Body of pancreas (tissue), 4 donors: ENCODE measurements around the gene AK9. TPM values are rescaled to one million over a fixed set of nuclear protein-coding genes. Genes with fewer than 3 reads are reported as not detected.

Experiments
- ATAC-seq: fragments of 150-250 bp; one replicate; pipeline ENCODE4 v1.9.1; 2016
- DNase-seq, 4 donors: peaks; one replicate each; pipeline ENCODE4 v3.0.0-alpha.2; 2019
- H3K27ac ChIP-seq, 4 donors: fragments of 200-600 bp; sonication (generic); 1 replicate in 3 of 4; 2 replicates in 1 of 4; pipeline versions ENCODE4 v1.5.1 to v1.6.1; 2016 to 2019; ENCODE audit warnings: mild to moderate bottlenecking in 1 of 4, mixed read lengths in 1 of 4, moderate library complexity in 1 of 4
- H3K27me3 ChIP-seq, 2 donors: fragments of 200-600 bp; sonication (generic); one replicate each; pipeline ENCODE4 v1.6.0; 2016; ENCODE audit warnings: mild to moderate bottlenecking in 1 of 2
- H3K36me3 ChIP-seq, 2 donors: fragments of 200-600 bp; sonication (generic); replicated peaks in 1 of 2; 2 replicates each; pipeline ENCODE4 v1.5.1; 2016; ENCODE audit warnings: low read depth in 2 of 2; ENCODE audit not compliant: insufficient read depth in 1 of 2
- H3K4me1 ChIP-seq: fragments of 200-600 bp; sonication (generic); one replicate; pipeline ENCODE4 v1.6.0; 2016
- H3K4me3 ChIP-seq, 2 donors: fragments of 200-600 bp; sonication (generic); 1 replicate in 1 of 2; 2 replicates in 1 of 2; pipeline ENCODE4 v1.5.1; 2016 to 2019
- H3K9me3 ChIP-seq, 3 donors: fragments of 200-600 bp; sonication (generic); 1 replicate in 2 of 3; 2 replicates in 1 of 3; pipeline ENCODE4 v1.5.1; 2016
- CTCF ChIP-seq, 7 experiments: fragments of 450-650 bp in 4 of 7; fragments of 200-600 bp in 3 of 7; sonication (generic) in 3 of 7; IDR thresholded peaks; one replicate each; pipeline ENCODE4 v1.5.1; 2016 to 2019; ENCODE audit warnings: antibody characterized with exemption in 7 of 7
- POLR2A ChIP-seq, 3 donors: fragments of 450-650 bp; IDR thresholded peaks; one replicate each; pipeline ENCODE4 v1.6.1; 2016; ENCODE audit warnings: antibody characterized with exemption in 3 of 3, mild to moderate bottlenecking in 2 of 3
- WGBS, 2 donors: methylation state at CpG; one replicate each; pipeline ENCODE4 v1.1.5; 2017; 5-methylcytosine and 5-hydroxymethylcytosine counted together
- intact Hi-C: fragments of 100-400 bp; cut with DNase I; formaldehyde crosslinking; loops from one replicate; pipeline ENCODE4 v1.15.1; 2023
- total RNA-seq, 2 donors: library from RNA; depleted of rRNA; stranded (reverse); fragments of >200 nt; gene quantifications; one replicate each; pipeline ENCODE4 v1.1.0, GENCODE V29; 2016

AK9 gene
- total RNA-seq, 2 donors from 2014 or later: 9.6 to 20.1 TPM

- Histone ChIP-seq H3K4me1 (no peaks in the 10 kb centered on the region), H3K27ac (no peak overlapping the region), H3K4me3 (no peak overlapping the region), H3K36me3 (no peaks in the 10 kb centered on the region), H3K9me3 (no peaks in the 10 kb centered on the region), H3K27me3 (no peaks in the 10 kb centered on the region)
- no peak for DNase-seq
- WGBS, 2 donors: 92 to 96% methylated on average over 4 of the region's 4 CpGs
- no peak for ATAC-seq
- intact Hi-C loops: no loop called here
- TF ChIP-seq POLR2A (IDR thresholded peaks at IDR 0.05) (no peak), CTCF (IDR thresholded peaks at IDR 0.05) (no peak)
Measured at GRCh38 chr6:109669811-109670210, 21.2 kb downstream of the AK9 start.

- intact Hi-C loops: no loop called here
- H3K4me1 ChIP-seq: no peaks in the 10 kb centered on the region
- H3K36me3 ChIP-seq: peaks cover 0 to 2% of the 10 kb centered on the region in 2 donors
- no peak overlapping the region for H3K27ac ChIP-seq
- no peak for TF ChIP-seq CTCF (IDR thresholded peaks at IDR 0.05)
- no peak for TF ChIP-seq POLR2A (IDR thresholded peaks at IDR 0.05)
- no peak overlapping the region for H3K4me3 ChIP-seq
- DNase-seq (no peak), ATAC-seq (no peak)
- no peaks in the 10 kb centered on the region for H3K9me3 ChIP-seq
- no peaks in the 10 kb centered on the region for H3K27me3 ChIP-seq
- WGBS, 2 donors: 97% methylated on average over 2 of the region's 2 CpGs
Measured at GRCh38 chr6:109662192-109662591, 28.8 kb downstream of the AK9 start.

GRCh38 chr6:109660526-109661320 is 30.3 kb downstream of the AK9 start:
- Histone ChIP-seq H3K9me3 (no peaks in the 10 kb centered on the region), H3K27ac (no peak overlapping the region), H3K4me3 (no peak overlapping the region), H3K4me1 (no peaks in the 10 kb centered on the region), H3K27me3 (no peaks in the 10 kb centered on the region), H3K36me3 (peaks cover 0 to 2% of the 10 kb centered on the region in 2 donors)
- DNase-seq (no peak), ATAC-seq (no peak)
- intact Hi-C loops: no loop called here
- 52 to 78% methylated on average over 1 of the region's 1 CpG for WGBS, 2 donors
- TF ChIP-seq CTCF (IDR thresholded peaks at IDR 0.05) (no peak), POLR2A (IDR thresholded peaks at IDR 0.05) (no peak)

GRCh38 chr6:109655761-109656262 is 35.2 kb downstream of the AK9 start:
- DNase-seq (no peak), ATAC-seq (no peak)
- no peak for TF ChIP-seq POLR2A (IDR thresholded peaks at IDR 0.05)
- no peak for TF ChIP-seq CTCF (IDR thresholded peaks at IDR 0.05)
- Histone ChIP-seq H3K4me1 (no peaks in the 10 kb centered on the region), H3K27ac (no peak overlapping the region), H3K36me3 (no peaks in the 10 kb centered on the region), H3K27me3 (no peaks in the 10 kb centered on the region), H3K4me3 (no peak overlapping the region), H3K9me3 (no peaks in the 10 kb centered on the region)
- 91 to 97% methylated on average over 6 of the region's 6 CpGs for WGBS, 2 donors
- intact Hi-C loops: no loop called here

- no peak overlapping the region for H3K27ac ChIP-seq
- no peaks in the 10 kb centered on the region for H3K4me1 ChIP-seq
- WGBS, 2 donors: 60 to 68% methylated on average over 5 of the region's 5 CpGs
- DNase-seq: no peak
- no peaks in the 10 kb centered on the region for H3K36me3 ChIP-seq
- ATAC-seq: no peak
- intact Hi-C loops: no loop called here
- H3K9me3 ChIP-seq: no peaks in the 10 kb centered on the region
- no peaks in the 10 kb centered on the region for H3K27me3 ChIP-seq
- H3K4me3 ChIP-seq: no peak overlapping the region
- TF ChIP-seq CTCF (IDR thresholded peaks at IDR 0.05) (no peak), POLR2A (IDR thresholded peaks at IDR 0.05) (no peak)
Measured at GRCh38 chr6:109653264-109653663, 37.7 kb downstream of the AK9 start.
